IMR-90 (cell line): ENCODE results near the gene PPP1R16B. TPM values are rescaled to one million over a fixed set of nuclear protein-coding genes. Genes with fewer than 3 reads are reported as not detected.

Experiments
- ATAC-seq: fragments of 200-7000 bp; cut with Tn5 transposase; 2 replicates; pipeline ENCODE4 v1.9.1; 2020; ENCODE audit warnings: low read depth, mild to moderate bottlenecking, moderate library complexity
- BruUV-seq: library from RNA; stranded (reverse); fragments of 400-500 nt; replicated peaks from 2 replicates; lab custom pipeline; 2021; lab: Mats Ljungman, UMichigan
- CTCF ChIA-PET: fragments of 300-600 bp; formaldehyde crosslinking; extraction: SDS; loops from one replicate; lab custom pipeline; 2021; ENCODE audit warnings: antibody characterized with exemption; lab: Yijun Ruan, JAX
- POLR2A ChIA-PET: fragments of 300-600 bp; sonication (Branson Sonifier 250); formaldehyde crosslinking; loops from one replicate; lab custom pipeline; 2022; ENCODE audit warnings: antibody characterized with exemption; ENCODE audit not compliant: unreplicated experiment; lab: Charles Lee
- DNase-seq: peaks from one replicate; pipeline ENCODE4 v3.0.0; 2013
- H2AFZ ChIP-seq: replicated peaks from 2 replicates; pipeline ENCODE3; 2013; ENCODE audit warnings: low read length, mild to moderate bottlenecking; ENCODE audit not compliant: poor library complexity
- H2AK5ac ChIP-seq: 2 replicates; pipeline ENCODE4 v1.6.1; 2013; ENCODE audit warnings: low read depth, low read length, inconsistent platforms
- H2AK9ac ChIP-seq: replicated peaks from 2 replicates; pipeline ENCODE3; 2013; ENCODE audit warnings: mild to moderate bottlenecking, low read depth, low read length, moderate library complexity; ENCODE audit not compliant: poor library complexity
- H2BK120ac ChIP-seq: 2 replicates; pipeline ENCODE4 v1.6.1; 2013; ENCODE audit warnings: low read depth, low read length, inconsistent platforms
- H2BK15ac ChIP-seq: 3 replicates; pipeline ENCODE4 v1.6.1; 2013; ENCODE audit warnings: low read depth, low read length, inconsistent platforms
- H2BK20ac ChIP-seq: 2 replicates; pipeline ENCODE4 v1.6.1; 2013; ENCODE audit warnings: low read depth, mild to moderate bottlenecking, inconsistent platforms, low read length, moderate library complexity
- H2BK5ac ChIP-seq: 2 replicates; pipeline ENCODE4 v1.6.1; 2013; ENCODE audit warnings: mild to moderate bottlenecking, low read depth, low read length, inconsistent platforms; ENCODE audit not compliant: poor library complexity, severe bottlenecking
- H3K14ac ChIP-seq: replicated peaks from 2 replicates; pipeline ENCODE4 v1.6.1; 2013; ENCODE audit warnings: low read depth, low read length, inconsistent platforms
- H3K18ac ChIP-seq: 2 replicates; pipeline ENCODE4 v1.6.1; 2013; ENCODE audit warnings: low read depth, low read length, control low read depth
- H3K23ac ChIP-seq: 2 replicates; pipeline ENCODE4 v1.6.1; 2013; ENCODE audit warnings: low read depth, low read length, inconsistent platforms
- H3K27ac ChIP-seq: 2 replicates; pipeline ENCODE4 v1.5.1; 2013; ENCODE audit warnings: mild to moderate bottlenecking, control low read depth, low read length; ENCODE audit not compliant: insufficient read depth
- H3K27me3 ChIP-seq: 2 replicates; pipeline ENCODE4 v1.6.1; 2013; ENCODE audit warnings: low read length; ENCODE audit not compliant: control insufficient read depth, insufficient read depth
- H3K36me3 ChIP-seq: 2 replicates; pipeline ENCODE4 v1.6.1; 2013; ENCODE audit warnings: low read length, mixed read lengths; ENCODE audit not compliant: control insufficient read depth, insufficient read depth
- H3K4ac ChIP-seq: 2 replicates; pipeline ENCODE4 v1.6.1; 2013; ENCODE audit warnings: low read depth, low read length, inconsistent platforms
- H3K4me1 ChIP-seq: 2 replicates; pipeline ENCODE4 v1.6.1; 2013; ENCODE audit warnings: low read length, mixed read lengths; ENCODE audit not compliant: control insufficient read depth, insufficient read depth
- H3K4me2 ChIP-seq: 2 replicates; pipeline ENCODE4 v1.6.1; 2013; ENCODE audit warnings: low read depth, mild to moderate bottlenecking, control low read depth, low read length, moderate library complexity
- H3K4me3 ChIP-seq: 2 replicates; pipeline ENCODE4 v1.5.1; 2013; ENCODE audit warnings: low read depth, mild to moderate bottlenecking, control low read depth, low read length, moderate library complexity; ENCODE audit not compliant: insufficient read depth
- H3K56ac ChIP-seq: 2 replicates; pipeline ENCODE4 v1.6.1; 2013; ENCODE audit warnings: low read length, inconsistent platforms; ENCODE audit not compliant: insufficient read depth; ENCODE audit errors: extremely low read depth
- H3K79me1 ChIP-seq, 2 experiments: 2 replicates each; pipeline ENCODE4 v1.6.1; 2013; ENCODE audit warnings: low read length in 2 of 2, inconsistent platforms in 1 of 2, low read depth in 1 of 2
- H3K9ac ChIP-seq: 2 replicates; pipeline ENCODE4 v1.6.1; 2013; ENCODE audit warnings: low read depth, low read length, control low read depth
- H3K9me1 ChIP-seq: 2 replicates; pipeline ENCODE4 v1.6.1; 2013; ENCODE audit warnings: low read length, inconsistent platforms; ENCODE audit not compliant: insufficient read depth
- H3K9me3 ChIP-seq: 2 replicates; pipeline ENCODE4 v1.6.1; 2013; ENCODE audit warnings: low read length; ENCODE audit not compliant: control insufficient read depth, insufficient read depth
- H4K20me1 ChIP-seq: 2 replicates; pipeline ENCODE4 v1.6.1; 2013; ENCODE audit warnings: low read length, inconsistent platforms; ENCODE audit not compliant: insufficient read depth
- H4K5ac ChIP-seq: 2 replicates; pipeline ENCODE4 v1.6.1; 2013; ENCODE audit warnings: mild to moderate bottlenecking, low read depth, low read length, control low read depth
- H4K8ac ChIP-seq, 2 experiments: 2 replicates each; pipeline ENCODE4 v1.6.1; 2013; ENCODE audit warnings: low read depth in 2 of 2, low read length in 2 of 2, control low read depth in 1 of 2, inconsistent platforms in 1 of 2
- H4K91ac ChIP-seq: 2 replicates; pipeline ENCODE4 v1.6.1; 2013; ENCODE audit warnings: low read depth, low read length, inconsistent platforms; ENCODE audit not compliant: insufficient read depth
- CHD1 ChIP-seq: IDR thresholded peaks from 2 replicates; pipeline ENCODE4 v1.6.1; 2012; ENCODE audit warnings: low read depth, low read length, improper control_type of control experiment
- FOS ChIP-seq: fragments of 150-350 bp; IDR thresholded peaks from 2 replicates; pipeline ENCODE4 v1.6.1; 2016; ENCODE audit warnings: low read depth, low read length
- MXI1 ChIP-seq: IDR thresholded peaks from 2 replicates; pipeline ENCODE4 v1.6.1; 2012; ENCODE audit warnings: low read depth, mild to moderate bottlenecking, low read length, moderate library complexity, borderline replicate concordance
- POLR2A ChIP-seq: IDR thresholded peaks from 2 replicates; pipeline ENCODE4 v1.6.1; 2012; ENCODE audit warnings: mild to moderate bottlenecking, low read depth, low read length
- RAD21 ChIP-seq: IDR thresholded peaks from 2 replicates; pipeline ENCODE4 v1.6.1; 2012; ENCODE audit warnings: low read length, improper control_type of control experiment
- RFX5 ChIP-seq: IDR thresholded peaks from 2 replicates; pipeline ENCODE4 v1.8.0; 2012; ENCODE audit warnings: low read depth, mild to moderate bottlenecking, low read length, moderate library complexity
- WGBS, 2 experiments: methylation state at CpG; one replicate each; pipeline versions ENCODE4 v1.1.5 to v1.1.7; 2013; ENCODE audit warnings: missing lambda C conversion rate in 2 of 2; ENCODE audit not compliant: insufficient read length in 1 of 2; ENCODE audit errors: extremely low coverage in 2 of 2; 5-methylcytosine and 5-hydroxymethylcytosine counted together
- dilution Hi-C: fragments of 300-500 bp; cut with HindIII; formaldehyde crosslinking; loops from one replicate; pipeline ENCODE4 v1.14.3; 2018; ENCODE audit warnings: low sequenced_read_pairs; ENCODE audit not compliant: unreplicated experiment
- in situ Hi-C: fragments of 300-500 bp; cut with MboI; formaldehyde crosslinking; loops from 3 replicates; pipeline ENCODE4 v1.14.3; 2019; ENCODE audit warnings: low sequenced_read_pairs, inconsistent platforms, mixed read lengths
- intact Hi-C: fragments of 100-400 bp; cut with micrococcal nuclease; formaldehyde crosslinking; loops from 2 replicates; pipeline ENCODE4 v1.10.0; 2022
- polyA plus RNA-seq, 3 experiments: library from polyadenylated mRNA; depleted of rRNA; stranded (reverse); fragments of >200 nt; gene quantifications; 2 replicates each; pipeline ENCODE4 v1.2.3, GENCODE V29; 2012; ENCODE audit warnings: low replicate concordance in 1 of 3
- total RNA-seq: library from RNA; depleted of rRNA; stranded (reverse); fragments of >200 nt; gene quantifications from 2 replicates; pipeline ENCODE4 v1.2.3, GENCODE V29; 2012
- TF ChIP-seq, protein P1 (sequence below): conservative IDR thresholded peaks from 2 replicates; pipeline ENCODE4 v1.5.1; 2012; ENCODE audit warnings: mild to moderate bottlenecking, low read depth, low read length, improper control_type of control experiment
- TF ChIP-seq, protein P2 (sequence below): fragments of 150-350 bp; IDR thresholded peaks from 2 replicates; pipeline ENCODE4 v1.6.1; 2017; ENCODE audit warnings: mild to moderate bottlenecking, antibody characterized with exemption, low read length, low read depth

Gene PPP1R16B
- total and polyA plus RNA-seq, 2 of the 4 experiments (the other 2 are of a cell fraction), result not detected

DNA sequence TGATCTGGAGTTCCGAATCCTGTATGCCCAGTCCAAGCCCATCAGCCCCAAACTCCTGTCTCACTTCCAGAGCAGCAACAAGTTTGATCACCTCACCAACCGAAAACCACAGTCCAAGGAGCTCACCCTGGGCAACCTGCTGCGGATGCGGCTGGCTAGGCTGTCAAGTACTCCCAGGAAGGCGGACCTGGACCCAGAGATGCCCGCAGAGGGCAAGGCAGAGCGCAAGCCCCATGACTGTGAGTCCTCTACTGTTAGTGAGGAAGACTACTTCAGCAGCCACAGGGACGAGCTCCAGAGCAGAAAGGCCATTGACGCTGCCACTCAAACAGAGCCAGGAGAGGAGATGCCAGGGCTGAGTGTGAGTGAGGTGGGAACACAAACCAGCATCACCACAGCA lies 146.1 kb downstream of the PPP1R16B start:
- no peak overlapping the region for H2BK20ac ChIP-seq
- no peak for ATAC-seq
- H3K27me3 ChIP-seq, result no peaks in the 10 kb centered on the region
- no peak overlapping the region for H3K14ac ChIP-seq
- intact Hi-C loops, result no loop called here
- H2BK120ac ChIP-seq, result no peak overlapping the region
- H3K4me2 ChIP-seq, result no peak overlapping the region
- peaks cover 26 to 31% of the 10 kb centered on the region in 2 experiments for H3K79me1 ChIP-seq
- no peak overlapping the region for H2BK15ac ChIP-seq
- no peak overlapping the region for H4K8ac ChIP-seq
- no peak overlapping the region for H4K5ac ChIP-seq
- H4K91ac ChIP-seq, result no peak overlapping the region
- in situ Hi-C loops, result no loop called here
- no peak overlapping the region for H3K56ac ChIP-seq
- no peak overlapping the region for H2AK5ac ChIP-seq
- POLR2A ChIA-PET, result no interaction called here
- H2AFZ ChIP-seq, result no peak overlapping the region
- no peak overlapping the region for H3K9ac ChIP-seq
- no peak overlapping the region for H2BK5ac ChIP-seq
- no peak overlapping the region for H3K4me3 ChIP-seq
- no peak overlapping the region for H2AK9ac ChIP-seq
- H3K9me3 ChIP-seq, result no peaks in the 10 kb centered on the region
- H3K23ac ChIP-seq, result no peak overlapping the region
- peaks cover 11% of the 10 kb centered on the region; the same call in 1 of the 2 replicates for H3K9me1 ChIP-seq
- no peak overlapping the region for H3K18ac ChIP-seq
- dilution Hi-C loops, result no loop called here
- H4K20me1 ChIP-seq, result no peaks in the 10 kb centered on the region
- TF ChIP-seq CHD1 (no peak), FOS (no peak), POLR2A (no peak), MXI1 (no peak), RAD21 (no peak), RFX5 (no peak)
- TF ChIP-seq, protein P1, sequence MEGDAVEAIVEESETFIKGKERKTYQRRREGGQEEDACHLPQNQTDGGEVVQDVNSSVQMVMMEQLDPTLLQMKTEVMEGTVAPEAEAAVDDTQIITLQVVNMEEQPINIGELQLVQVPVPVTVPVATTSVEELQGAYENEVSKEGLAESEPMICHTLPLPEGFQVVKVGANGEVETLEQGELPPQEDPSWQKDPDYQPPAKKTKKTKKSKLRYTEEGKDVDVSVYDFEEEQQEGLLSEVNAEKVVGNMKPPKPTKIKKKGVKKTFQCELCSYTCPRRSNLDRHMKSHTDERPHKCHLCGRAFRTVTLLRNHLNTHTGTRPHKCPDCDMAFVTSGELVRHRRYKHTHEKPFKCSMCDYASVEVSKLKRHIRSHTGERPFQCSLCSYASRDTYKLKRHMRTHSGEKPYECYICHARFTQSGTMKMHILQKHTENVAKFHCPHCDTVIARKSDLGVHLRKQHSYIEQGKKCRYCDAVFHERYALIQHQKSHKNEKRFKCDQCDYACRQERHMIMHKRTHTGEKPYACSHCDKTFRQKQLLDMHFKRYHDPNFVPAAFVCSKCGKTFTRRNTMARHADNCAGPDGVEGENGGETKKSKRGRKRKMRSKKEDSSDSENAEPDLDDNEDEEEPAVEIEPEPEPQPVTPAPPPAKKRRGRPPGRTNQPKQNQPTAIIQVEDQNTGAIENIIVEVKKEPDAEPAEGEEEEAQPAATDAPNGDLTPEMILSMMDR, result no peak
- TF ChIP-seq, protein P2, sequence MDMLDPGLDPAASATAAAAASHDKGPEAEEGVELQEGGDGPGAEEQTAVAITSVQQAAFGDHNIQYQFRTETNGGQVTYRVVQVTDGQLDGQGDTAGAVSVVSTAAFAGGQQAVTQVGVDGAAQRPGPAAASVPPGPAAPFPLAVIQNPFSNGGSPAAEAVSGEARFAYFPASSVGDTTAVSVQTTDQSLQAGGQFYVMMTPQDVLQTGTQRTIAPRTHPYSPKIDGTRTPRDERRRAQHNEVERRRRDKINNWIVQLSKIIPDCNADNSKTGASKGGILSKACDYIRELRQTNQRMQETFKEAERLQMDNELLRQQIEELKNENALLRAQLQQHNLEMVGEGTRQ, result no peak
- CTCF ChIA-PET, result no interaction called here
- H3K36me3 ChIP-seq, result peaks cover 12% of the 10 kb centered on the region
- WGBS, 2 experiments, result no CpG with 5 or more reads among the region's 9 CpGs
- no TSS peak for BruUV-seq
- no peak overlapping the region for H3K4ac ChIP-seq
- no peak overlapping the region for H3K27ac ChIP-seq
- no peaks in the 10 kb centered on the region for H3K4me1 ChIP-seq
- DNase-seq, result no peak
